NCI-H2196 (cell line): ENCODE measurements around the gene BDKRB1.
A peak's percentile ranks its signal among the peaks of the same experiment; 100 is the strongest.
"Not testable (repeated sequence)": the region's sequence is repeated elsewhere in the genome, so short reads cannot be mapped to it uniquely, and the experiment has no call there.

Source experiments
- DNase-seq: peaks from one replicate; lab custom pipeline; 2025; ENCODE audit not compliant: unreplicated experiment; lab: John Stamatoyannopoulos, UW

BDKRB1 gene

GRCh38 chr14:96232506-96232905 is 23.5 kb upstream of the BDKRB1 start:
- no peak for DNase-seq

DNA sequence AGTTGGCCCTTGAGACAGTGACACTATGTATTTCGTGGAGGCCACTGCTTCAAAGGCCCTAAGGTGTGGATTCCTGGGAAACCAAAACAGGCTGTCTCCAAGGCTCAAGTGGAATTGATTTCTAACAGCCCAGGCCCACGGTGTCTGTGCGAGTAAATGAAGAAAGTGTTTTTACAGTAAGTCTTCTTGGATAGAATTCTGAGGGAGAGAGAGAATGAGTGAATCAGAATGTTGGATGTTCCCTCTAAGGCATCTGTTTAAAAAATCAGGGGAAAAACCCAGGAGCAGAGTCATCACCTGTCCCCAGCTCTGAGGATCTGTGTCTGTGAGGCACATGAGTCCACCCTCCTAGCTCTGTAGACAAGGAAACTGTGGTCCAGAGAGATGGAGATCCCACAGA is 22.3 kb upstream of the BDKRB1 start:
- DNase-seq: no peak

DNA sequence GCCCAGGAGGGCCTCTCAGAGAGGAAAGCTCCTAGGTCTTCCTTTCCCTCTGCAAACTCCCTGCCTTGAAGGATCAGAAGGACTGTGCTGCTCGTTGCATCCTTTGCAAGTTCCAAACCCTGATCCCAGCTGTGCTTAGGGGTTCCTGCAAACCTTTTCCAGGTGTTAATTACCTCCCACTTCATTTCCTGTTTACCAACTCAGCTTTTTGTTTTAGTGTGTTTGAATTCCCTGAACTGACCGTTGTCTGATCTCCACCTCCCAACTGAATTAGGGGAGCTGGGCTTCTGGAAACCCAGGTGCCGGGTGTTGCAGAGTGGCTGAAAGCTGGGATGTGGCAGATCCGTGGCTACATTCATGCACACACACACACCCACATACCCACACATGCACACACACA is 20.6 kb upstream of the BDKRB1 start:
- no peak for DNase-seq

DNA sequence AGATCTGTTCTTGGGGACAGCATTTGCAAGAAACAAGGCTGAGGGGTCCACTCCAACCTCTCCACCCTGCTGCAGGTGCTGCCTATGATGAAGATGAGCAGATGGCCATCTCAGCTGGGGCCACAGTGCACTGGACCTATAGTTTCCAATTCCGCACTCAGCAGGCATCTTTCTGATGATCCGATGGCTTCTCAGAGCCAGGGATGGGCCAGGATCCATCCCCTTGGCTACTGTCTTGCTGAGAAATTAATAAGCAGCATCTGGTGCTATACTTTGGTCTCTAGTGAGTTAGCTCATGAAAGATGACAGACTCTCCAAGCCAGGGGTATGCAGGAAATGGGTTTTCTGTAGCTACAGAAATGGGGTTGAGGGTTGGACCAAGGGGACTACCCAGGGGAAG is 18.4 kb upstream of the BDKRB1 start:
- DNase-seq: no peak

- DNase-seq: no peak
Observed at GRCh38 chr14:96238676-96239265, 17.2 kb upstream of the BDKRB1 start.

DNA sequence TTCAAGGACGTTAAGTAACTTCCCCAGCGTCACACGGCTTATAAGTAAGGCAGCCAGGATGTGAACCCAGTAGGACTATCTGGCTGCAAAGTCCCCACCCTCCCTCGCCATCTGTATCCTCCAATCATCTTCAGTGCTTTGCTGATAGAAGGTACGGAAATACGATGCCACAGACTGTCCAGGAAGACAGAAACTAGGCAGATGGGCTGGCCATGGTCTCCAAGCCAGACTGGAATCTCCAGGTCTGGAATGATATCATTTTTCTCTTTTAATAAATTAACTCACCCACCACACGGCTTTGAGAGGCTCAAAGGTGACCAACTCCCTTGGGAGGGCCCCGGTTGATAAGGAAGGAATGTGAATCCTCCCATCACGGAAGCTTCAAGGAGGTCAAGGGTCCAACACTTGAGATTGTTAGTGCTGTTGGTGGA is 16.3 kb upstream of the BDKRB1 start:
- no peak for DNase-seq

DNA sequence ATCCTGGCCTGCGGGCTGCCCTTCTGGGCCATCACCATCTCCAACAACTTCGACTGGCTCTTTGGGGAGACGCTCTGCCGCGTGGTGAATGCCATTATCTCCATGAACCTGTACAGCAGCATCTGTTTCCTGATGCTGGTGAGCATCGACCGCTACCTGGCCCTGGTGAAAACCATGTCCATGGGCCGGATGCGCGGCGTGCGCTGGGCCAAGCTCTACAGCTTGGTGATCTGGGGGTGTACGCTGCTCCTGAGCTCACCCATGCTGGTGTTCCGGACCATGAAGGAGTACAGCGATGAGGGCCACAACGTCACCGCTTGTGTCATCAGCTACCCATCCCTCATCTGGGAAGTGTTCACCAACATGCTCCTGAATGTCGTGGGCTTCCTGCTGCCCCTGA is 15.4 kb upstream of the BDKRB1 start:
- no peak for DNase-seq

GRCh38 chr14:96242126-96242525 is 13.9 kb upstream of the BDKRB1 start:
- no peak for DNase-seq

GRCh38 chr14:96243785-96244184 is 12.2 kb upstream of the BDKRB1 start:
- no peak for DNase-seq

DNA sequence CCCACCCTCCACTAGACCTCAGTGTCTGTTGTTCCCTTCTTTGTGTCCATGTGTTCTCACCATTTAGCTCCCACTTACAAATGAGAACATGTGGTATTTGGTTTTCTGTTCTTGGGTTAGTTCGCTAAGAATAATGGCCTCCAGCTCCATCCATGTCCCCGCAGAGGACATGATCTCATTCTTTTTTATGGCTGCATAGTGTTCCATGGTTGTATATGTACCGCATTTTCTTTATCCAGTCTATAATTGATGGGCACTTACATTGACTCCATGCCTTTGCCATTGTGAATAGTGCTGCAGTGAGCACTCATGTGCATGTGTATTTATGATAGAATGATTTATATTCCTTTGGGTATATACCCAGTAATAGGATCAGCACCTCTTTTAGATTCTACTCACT is 10.9 kb upstream of the BDKRB1 start:
- DNase-seq: not testable (repeated sequence)

DNA sequence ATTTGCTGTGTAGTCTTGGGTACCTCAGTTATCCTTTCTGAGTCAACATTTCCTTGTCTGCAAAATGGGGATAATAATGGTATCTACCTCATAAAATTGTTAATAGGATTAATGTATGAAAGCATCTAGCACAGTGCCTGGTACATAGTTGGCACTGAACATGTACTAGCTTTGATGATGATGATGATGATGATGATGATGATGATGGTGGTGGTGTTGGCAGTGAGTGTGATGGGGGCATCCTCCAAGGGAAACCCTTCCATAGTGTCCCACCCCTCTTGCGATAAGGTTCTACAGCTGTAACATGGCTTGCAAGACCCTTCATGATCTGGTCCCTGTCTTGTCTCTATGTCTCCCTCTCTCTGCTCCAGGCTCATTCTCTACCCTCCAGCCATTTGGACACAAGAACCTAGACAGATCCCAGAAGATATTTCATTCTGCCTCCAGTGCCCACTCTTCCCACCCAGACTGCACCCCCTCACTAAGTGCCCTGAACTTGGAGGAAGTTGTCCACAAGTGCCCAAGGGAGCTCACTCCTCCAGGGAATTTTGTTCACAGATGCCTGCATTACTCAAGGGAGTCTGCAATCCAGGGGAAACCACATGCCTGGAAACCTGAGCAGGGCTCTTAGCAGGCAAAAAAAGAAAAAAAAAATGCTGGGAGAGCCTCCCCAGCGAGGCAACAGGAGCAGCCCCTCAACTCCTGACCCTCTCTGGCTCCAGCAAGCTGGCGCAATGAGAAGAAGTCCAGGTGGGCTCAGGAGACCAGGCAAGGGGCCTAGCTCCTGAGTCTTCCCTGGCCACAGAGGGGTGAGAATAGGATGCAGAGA is 10.1 kb upstream of the BDKRB1 start:
- no peak for DNase-seq

DNA sequence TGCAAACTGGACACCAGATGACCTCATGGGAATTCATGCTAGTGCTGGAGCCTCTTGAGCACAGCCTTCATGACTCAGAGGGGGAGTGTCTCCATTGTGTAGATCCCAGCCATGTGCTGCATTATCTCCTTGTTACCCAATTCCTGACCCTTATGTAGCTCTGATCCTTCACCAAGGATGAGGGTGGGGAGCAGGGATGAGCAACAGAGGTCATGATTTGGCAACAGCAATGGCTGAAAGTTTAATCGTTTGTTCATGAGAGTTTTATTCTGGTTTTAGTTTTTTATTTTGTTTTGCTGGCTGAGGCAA is 9.5 kb upstream of the BDKRB1 start:
- DNase-seq: peak; percentile 9

DNA sequence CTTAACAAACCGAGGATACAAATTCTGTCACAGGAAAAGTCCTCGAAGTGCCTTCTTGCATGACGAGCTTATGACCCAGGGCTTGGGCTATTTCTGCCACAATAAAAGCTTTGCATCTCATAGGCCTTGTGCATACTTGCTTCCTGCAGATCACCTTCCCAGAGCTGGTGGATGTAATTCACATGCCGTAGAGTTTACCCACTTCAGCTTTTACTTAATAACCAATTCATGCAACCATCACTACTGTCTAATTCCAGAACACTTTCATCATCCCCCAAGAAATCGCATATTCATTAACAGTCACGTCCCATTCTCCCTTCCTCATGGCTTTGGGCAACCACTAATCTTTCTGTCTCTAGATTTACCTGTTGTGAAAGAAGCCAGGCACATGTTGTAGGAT is 9.0 kb upstream of the BDKRB1 start:
- no peak for DNase-seq

DNA sequence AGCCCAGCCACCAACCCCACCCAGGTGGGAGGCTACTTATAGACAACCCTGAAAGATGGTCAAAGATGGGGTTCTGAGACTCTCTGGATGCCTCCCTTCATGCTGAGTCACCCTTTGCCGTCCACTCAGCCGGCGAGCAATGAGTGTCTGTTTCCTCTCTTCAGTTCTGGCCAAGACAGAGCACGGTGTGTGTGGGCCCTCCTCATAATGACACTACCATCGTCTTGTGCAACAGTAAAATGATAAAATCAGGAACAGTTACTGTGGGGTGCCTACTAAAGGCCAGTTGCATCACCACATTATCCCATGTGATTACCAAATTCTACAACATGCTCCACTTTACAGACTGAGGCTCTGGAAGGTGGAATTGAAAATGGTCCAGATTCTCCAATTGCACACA is 7.0 kb upstream of the BDKRB1 start:
- DNase-seq: no peak

- no peak for DNase-seq
Observed at GRCh38 chr14:96250485-96250884, 5.5 kb upstream of the BDKRB1 start.

DNA sequence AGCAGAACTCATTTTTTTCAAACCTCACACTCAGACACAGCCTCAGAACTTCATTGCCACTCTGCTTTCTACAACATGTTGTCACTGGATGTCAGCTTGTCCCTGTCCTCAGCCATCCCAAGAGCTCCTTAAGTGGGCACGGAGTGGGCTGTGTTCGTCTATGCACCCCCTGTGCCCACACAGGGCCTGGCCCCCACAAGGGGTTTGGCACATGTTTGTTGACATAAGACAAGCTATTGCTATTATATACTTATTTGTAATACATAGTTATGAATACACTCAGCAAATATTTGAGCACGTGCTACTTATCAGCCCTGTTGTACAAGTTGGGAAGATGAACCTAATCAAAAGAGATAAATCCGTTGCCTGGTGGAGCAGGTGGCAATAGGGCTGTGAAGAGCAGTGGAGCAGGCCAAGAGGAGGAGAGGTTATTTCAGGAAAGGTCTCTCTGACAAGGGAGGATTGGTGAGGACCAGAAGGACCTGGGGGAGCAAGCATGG is 4.3 kb upstream of the BDKRB1 start:
- DNase-seq: no peak

GRCh38 chr14:96252323-96252998 is 3.5 kb upstream of the BDKRB1 start:
- DNase-seq: no peak

- no peak for DNase-seq
Observed at GRCh38 chr14:96252999-96253539, 2.9 kb upstream of the BDKRB1 start.

GRCh38 chr14:96254687-96255086 is 1.3 kb upstream of the BDKRB1 start:
- no peak for DNase-seq

GRCh38 chr14:96256407-96256806 is 397 bp downstream of the BDKRB1 start:
- DNase-seq: no peak

DNA sequence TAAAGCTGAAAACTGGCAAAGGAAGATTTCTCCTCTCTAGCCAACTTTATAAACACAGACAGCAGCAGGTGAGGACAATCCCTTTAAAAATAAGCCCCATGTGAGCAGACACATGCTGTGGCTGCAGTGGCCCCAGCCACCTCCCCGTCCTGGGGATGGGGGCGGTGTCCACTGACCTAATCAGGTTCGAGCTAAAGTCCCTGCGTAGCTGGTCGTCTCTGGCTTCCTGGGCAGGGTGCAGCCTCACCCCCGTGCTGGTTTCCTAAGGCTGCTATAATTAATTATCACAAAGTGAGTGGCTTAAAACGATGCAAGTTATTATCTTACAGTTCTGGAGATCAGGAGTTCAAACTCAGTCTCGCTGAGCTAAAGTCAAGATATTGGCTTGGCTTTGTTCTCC is 1.0 kb downstream of the BDKRB1 start:
- DNase-seq: no peak

DNA sequence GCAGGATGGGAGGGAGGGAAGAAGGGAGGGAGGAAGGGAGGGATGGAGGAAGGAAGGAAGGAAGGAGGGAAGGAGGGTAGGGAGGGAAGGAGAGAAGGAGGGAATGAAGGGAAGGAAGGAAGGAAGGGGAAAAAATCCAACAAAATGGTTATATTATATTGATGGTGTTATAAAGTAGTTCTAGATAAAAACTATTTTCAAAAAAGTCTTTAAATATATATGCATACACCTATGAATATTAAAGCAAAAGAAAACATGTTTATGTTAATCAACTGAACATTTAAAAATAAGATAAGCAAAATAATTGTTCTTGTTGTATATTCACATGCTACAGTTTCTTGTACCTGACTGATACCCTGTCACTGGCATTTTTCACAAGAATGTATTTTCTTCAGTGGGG is 1.9 kb downstream of the BDKRB1 start:
- DNase-seq: no peak
